Fibroblast of lung (primary cell): ENCODE data around the gene CCDC201. TPM values are rescaled to one million over a fixed set of nuclear protein-coding genes. Genes with fewer than 3 reads are reported as not detected.

ENCODE experiments used
- DNase-seq, 2 donors: peaks; one replicate each; pipeline versions ENCODE4 v3.0.0 to v3.0.0-alpha.2; 2010; ENCODE audit warnings: low read depth in 2 of 2
- H2AFZ ChIP-seq: 2 replicates; pipeline ENCODE4 v1.5.1; 2012; ENCODE audit warnings: low read length, control low read depth, inconsistent platforms
- H3K27ac ChIP-seq: 2 replicates; pipeline ENCODE4 v1.5.1; 2011; ENCODE audit warnings: low read length, control low read depth; ENCODE audit not compliant: insufficient read depth
- H3K27me3 ChIP-seq: 2 replicates; pipeline ENCODE4 v1.5.1; 2011; ENCODE audit warnings: mild to moderate bottlenecking, low read length; ENCODE audit not compliant: control insufficient read depth, insufficient read depth
- H3K36me3 ChIP-seq: 2 replicates; pipeline ENCODE4 v1.5.1; 2011; ENCODE audit warnings: low read length; ENCODE audit not compliant: control insufficient read depth, insufficient read depth
- H3K4me1 ChIP-seq: 2 replicates; pipeline ENCODE4 v1.5.1; 2011; ENCODE audit warnings: low read length; ENCODE audit not compliant: control insufficient read depth, insufficient read depth; ENCODE audit errors: extremely low read depth
- H3K4me2 ChIP-seq: 2 replicates; pipeline ENCODE4 v1.5.1; 2011; ENCODE audit warnings: low read length, control low read depth; ENCODE audit not compliant: insufficient read depth; ENCODE audit errors: extremely low read depth
- H3K4me3 ChIP-seq, 4 experiments: fragments of 200-600 bp in 1 of 4; sonication (generic) in 1 of 4; replicated peaks in 1 of 4; 2 replicates each; pipeline ENCODE4 v1.5.1; 2011 to 2016; ENCODE audit warnings: low read length in 4 of 4, low read depth in 3 of 4, mild to moderate bottlenecking in 3 of 4, control low read depth in 2 of 4, inconsistent platforms in 1 of 4, mixed read lengths in 1 of 4; ENCODE audit not compliant: insufficient read depth in 1 of 4; ENCODE audit errors: control extremely low read depth in 1 of 4
- H3K79me2 ChIP-seq: 2 replicates; pipeline ENCODE4 v1.5.1; 2012; ENCODE audit warnings: mild to moderate bottlenecking, low read length, inconsistent platforms; ENCODE audit not compliant: control insufficient read depth, insufficient read depth
- H3K9ac ChIP-seq: 2 replicates; pipeline ENCODE4 v1.5.1; 2011; ENCODE audit warnings: mild to moderate bottlenecking, low read length, control low read depth; ENCODE audit not compliant: insufficient read depth
- H3K9me3 ChIP-seq: 2 replicates; pipeline ENCODE4 v1.5.1; 2012; ENCODE audit warnings: low read depth, low read length; ENCODE audit not compliant: control insufficient read depth, insufficient read depth
- H4K20me1 ChIP-seq: 2 replicates; pipeline ENCODE4 v1.5.1; 2011; ENCODE audit warnings: low read length; ENCODE audit not compliant: control insufficient read depth, insufficient read depth; ENCODE audit errors: extremely low read depth
- EZH2 ChIP-seq: IDR thresholded peaks from 2 replicates; pipeline ENCODE4 v1.5.1; 2012; ENCODE audit warnings: low read length, control low read depth, mild to moderate bottlenecking; ENCODE audit errors: missing control alignments
- polyA plus RNA-seq, 2 donors: library from polyadenylated mRNA; depleted of rRNA in 1 of 2; stranded (reverse) in 1 of 2; unstranded in 1 of 2; fragments of >200 nt; gene quantifications; 2 replicates each; pipeline ENCODE4 v1.2.1, GENCODE V29; 2011 to 2012; ENCODE audit warnings: missing spikeins in 1 of 2
- total RNA-seq: library from RNA; depleted of rRNA; stranded (reverse); fragments of >200 nt; gene quantifications from 2 replicates; pipeline ENCODE4 v1.2.1, GENCODE V29; 2014
- TF ChIP-seq, protein P1 (sequence below), 2 donors: IDR thresholded peaks in 1 of 2; conservative IDR thresholded peaks in 1 of 2; 1 replicate in 1 of 2; 2 replicates in 1 of 2; pipeline ENCODE4 v1.5.1; 2011 to 2012; ENCODE audit warnings: low read length in 2 of 2, control low read depth in 1 of 2, inconsistent platforms in 1 of 2, low read depth in 1 of 2, mild to moderate bottlenecking in 1 of 2

The CCDC201 gene
- total and polyA plus RNA-seq, 2 donors (not counting 1 experiment from before 2014, with no cell fraction given), result not detected

GRCh38 chr7:45918556-45918955, 45.7 kb upstream of the CCDC201 start:
- Histone ChIP-seq H3K9ac (no peak overlapping the region), H3K79me2 (no peaks in the 10 kb centered on the region), H3K36me3 (no peaks in the 10 kb centered on the region), H3K9me3 (no peaks in the 10 kb centered on the region), H3K27ac (no peak overlapping the region), H3K27me3 (peaks cover 25% of the 10 kb centered on the region), H3K4me2 (no peak overlapping the region), H4K20me1 (no peaks in the 10 kb centered on the region), H2AFZ (no peak overlapping the region), H3K4me1 (peaks cover 8% of the 10 kb centered on the region), H3K4me3 (no peak overlapping the region)
- TF ChIP-seq EZH2, result no peak
- no peak for DNase-seq

GRCh38 chr7:45917658-45918057, 44.8 kb upstream of the CCDC201 start:
- H3K9ac ChIP-seq, result no peak overlapping the region
- peak; percentile 64 to 66 for DNase-seq
- no peak overlapping the region for H2AFZ ChIP-seq
- H3K4me3 ChIP-seq, result peak overlapping the region in 1 of 4 experiments; percentile 7
- no peak overlapping the region for H3K27ac ChIP-seq
- H4K20me1 ChIP-seq, result no peaks in the 10 kb centered on the region
- no peaks in the 10 kb centered on the region for H3K36me3 ChIP-seq
- peaks cover 25% of the 10 kb centered on the region for H3K27me3 ChIP-seq
- H3K9me3 ChIP-seq, result no peaks in the 10 kb centered on the region
- peaks cover 4% of the 10 kb centered on the region for H3K4me1 ChIP-seq
- no peaks in the 10 kb centered on the region for H3K79me2 ChIP-seq
- no peak for TF ChIP-seq EZH2
- TF ChIP-seq, protein P1, sequence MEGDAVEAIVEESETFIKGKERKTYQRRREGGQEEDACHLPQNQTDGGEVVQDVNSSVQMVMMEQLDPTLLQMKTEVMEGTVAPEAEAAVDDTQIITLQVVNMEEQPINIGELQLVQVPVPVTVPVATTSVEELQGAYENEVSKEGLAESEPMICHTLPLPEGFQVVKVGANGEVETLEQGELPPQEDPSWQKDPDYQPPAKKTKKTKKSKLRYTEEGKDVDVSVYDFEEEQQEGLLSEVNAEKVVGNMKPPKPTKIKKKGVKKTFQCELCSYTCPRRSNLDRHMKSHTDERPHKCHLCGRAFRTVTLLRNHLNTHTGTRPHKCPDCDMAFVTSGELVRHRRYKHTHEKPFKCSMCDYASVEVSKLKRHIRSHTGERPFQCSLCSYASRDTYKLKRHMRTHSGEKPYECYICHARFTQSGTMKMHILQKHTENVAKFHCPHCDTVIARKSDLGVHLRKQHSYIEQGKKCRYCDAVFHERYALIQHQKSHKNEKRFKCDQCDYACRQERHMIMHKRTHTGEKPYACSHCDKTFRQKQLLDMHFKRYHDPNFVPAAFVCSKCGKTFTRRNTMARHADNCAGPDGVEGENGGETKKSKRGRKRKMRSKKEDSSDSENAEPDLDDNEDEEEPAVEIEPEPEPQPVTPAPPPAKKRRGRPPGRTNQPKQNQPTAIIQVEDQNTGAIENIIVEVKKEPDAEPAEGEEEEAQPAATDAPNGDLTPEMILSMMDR (conservative IDR thresholded peaks at IDR 0.05 in 1 of 2, IDR thresholded peaks at IDR 0.05 in 1 of 2; ENCODE audit: low read depth in 1 of 2, low read length in 2 of 2), result peak; percentile 91 to 96
- H3K4me2 ChIP-seq, result peak overlapping the region; percentile 56

DNA sequence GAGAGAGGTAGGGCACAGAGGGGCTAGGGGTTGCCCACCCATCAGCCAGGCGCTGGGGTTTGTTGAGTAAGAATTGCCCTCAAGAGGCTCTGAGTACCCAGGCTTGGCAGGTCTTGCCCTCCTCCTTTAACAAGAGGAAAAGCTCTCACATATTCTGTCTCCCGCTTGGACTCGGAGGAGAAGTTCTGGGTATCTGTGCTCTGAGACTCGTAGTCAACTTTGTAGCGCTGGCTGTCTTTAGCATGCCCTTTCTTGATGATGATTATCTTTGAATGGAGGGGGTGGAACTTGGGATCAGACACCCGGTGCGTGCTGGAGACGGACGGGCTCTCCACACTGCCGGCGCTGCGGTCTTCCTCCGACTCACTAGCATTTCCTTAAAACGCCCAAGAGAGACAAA, 44.2 kb upstream of the CCDC201 start:
- no peak for DNase-seq
- TF ChIP-seq, protein P1 (conservative IDR thresholded peaks at IDR 0.05 in 1 of 2, IDR thresholded peaks at IDR 0.05 in 1 of 2; ENCODE audit: low read depth in 1 of 2, low read length in 2 of 2), result no peak
- TF ChIP-seq EZH2, result no peak
- Histone ChIP-seq H3K9ac (no peak overlapping the region), H3K4me1 (peaks cover 2% of the 10 kb centered on the region), H3K36me3 (no peaks in the 10 kb centered on the region), H2AFZ (no peak overlapping the region), H3K4me3 (no peak overlapping the region), H3K27ac (no peak overlapping the region), H4K20me1 (no peaks in the 10 kb centered on the region), H3K4me2 (no peak overlapping the region), H3K9me3 (no peaks in the 10 kb centered on the region), H3K27me3 (peaks cover 25% of the 10 kb centered on the region), H3K79me2 (no peaks in the 10 kb centered on the region)
